Stimulated activated naive CD4-positive, alpha-beta T cell treated with Interleukin-2 at 50 U/mL for 16 hours (primary cell): ENCODE measurements around the gene GCN1.

Experiments
- DNase-seq: peaks from one replicate; lab custom pipeline; 2025; lab: John Stamatoyannopoulos, UW

The GCN1 gene

DNA sequence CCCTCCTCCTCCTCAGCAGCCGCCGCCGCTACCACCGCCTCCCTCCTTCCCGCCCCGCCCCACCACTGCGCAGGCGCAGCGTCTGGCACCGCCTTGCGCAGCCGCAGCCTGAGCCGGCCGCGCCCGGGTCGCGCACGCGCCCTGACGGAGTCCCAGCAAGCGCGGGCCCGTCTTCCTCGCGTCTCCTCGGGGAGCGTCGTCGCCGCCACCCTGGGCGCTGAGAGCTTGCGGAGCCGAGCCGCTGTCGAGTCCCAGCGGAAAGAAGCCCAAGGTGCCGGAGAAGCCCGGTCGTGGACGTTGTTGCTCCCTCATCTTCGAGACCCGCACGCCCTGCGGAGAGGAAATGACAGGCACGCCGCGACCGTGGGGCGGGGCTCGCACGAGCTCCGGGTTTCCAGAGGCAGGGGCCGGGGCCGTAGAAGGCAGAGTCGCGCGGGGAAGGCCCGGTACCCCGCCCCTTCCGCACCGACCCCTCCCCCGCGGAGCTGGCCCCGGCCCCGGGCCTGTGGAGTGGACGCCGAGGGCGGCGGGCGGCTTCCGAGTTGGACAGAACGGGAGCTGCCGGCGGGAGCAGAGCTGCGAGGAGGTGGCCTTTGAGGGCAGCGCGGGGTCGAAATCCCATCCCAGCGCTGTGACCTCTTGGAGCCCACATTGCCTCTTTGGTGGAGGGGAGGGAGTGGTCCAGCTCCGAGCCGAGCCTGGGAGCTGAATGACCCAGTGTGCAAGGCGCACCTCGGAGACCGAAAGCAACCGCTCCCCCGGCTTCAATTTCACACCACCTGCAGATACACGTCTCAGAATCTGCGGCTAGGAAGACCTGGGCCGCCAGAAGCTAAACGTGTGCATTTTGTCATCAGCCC lies 77.5 kb downstream of the GCN1 start:
- peak; percentile 91 for DNase-seq

DNA sequence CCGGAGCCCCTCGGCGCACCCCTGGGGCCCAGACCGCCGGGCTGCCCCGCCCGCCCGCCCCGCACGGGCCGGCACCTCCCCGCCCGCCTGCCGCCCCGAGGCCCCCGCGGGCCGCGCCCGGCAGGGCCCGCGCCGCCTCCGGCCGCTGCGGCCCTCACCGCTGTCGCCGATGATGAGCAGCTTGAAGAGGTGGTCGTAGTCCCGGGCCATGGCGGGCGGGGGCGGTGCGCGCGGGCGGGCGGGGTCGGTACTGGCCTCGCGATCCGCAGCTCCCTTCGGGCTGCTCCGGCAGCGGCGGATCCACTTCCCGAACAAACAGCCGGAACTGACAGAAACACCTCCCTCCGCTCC lies 78.1 kb downstream of the GCN1 start, which contains the start of gene RAB35:
TSS of gene RAB35 (minus strand) at position 313 of the 351 bp plus-strand sequence. CDS start at position 210, 103 bp downstream.
- DNase-seq: no peak

DNA sequence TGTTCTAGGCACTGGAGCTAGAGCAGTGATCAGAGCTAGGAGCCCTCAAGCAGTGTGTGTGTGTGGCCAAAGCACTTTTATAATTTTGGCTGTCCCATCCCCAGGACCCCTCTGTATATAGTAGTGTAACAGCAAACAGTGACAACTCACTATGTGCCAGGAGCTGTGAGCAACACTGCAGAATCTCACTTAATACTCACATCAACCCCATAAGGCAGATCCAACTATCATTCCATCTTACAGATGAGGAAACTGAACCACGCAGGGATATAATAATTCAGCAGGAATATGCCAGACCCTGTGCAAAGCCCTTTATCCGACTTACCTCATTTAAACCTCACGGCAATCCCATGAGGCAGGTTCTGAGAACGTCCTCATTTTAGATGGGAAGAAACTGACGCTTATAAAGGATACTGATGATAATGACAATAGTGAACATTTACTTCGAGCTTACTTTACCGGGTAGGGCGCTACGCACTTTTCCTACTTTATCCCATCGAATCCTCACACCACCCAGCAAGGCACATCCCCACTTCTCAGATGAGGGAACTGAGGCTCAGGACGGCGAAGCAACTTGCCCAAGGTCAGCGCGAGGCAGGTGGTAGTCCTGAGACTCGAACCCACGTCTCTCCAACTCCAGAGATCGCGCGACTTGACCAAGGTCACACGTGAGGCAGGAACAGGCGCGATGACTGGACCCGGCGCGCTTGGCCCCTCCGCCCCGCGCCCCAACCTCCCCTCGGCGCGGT lies 78.6 kb downstream of the GCN1 start:
- DNase-seq: no peak

DNA sequence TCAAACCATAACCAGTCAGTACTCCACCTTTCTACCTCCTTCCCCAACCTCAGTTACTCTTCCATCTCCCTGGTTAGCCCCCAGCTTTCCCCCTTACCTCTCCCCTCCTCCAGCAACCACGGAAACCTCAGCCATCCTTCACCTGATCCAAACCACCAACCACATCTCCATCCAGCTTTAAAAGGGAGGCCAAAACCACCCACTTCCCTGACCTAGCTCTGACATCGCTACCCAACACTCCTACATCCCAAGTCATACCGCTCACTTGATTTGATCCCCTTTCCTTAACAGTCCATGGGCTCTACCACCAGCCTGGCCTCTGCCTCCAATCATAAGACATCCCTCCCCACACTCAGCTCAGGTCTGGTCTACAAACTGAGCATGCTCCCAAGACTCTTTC lies 79.4 kb downstream of the GCN1 start:
- no peak for DNase-seq

DNA sequence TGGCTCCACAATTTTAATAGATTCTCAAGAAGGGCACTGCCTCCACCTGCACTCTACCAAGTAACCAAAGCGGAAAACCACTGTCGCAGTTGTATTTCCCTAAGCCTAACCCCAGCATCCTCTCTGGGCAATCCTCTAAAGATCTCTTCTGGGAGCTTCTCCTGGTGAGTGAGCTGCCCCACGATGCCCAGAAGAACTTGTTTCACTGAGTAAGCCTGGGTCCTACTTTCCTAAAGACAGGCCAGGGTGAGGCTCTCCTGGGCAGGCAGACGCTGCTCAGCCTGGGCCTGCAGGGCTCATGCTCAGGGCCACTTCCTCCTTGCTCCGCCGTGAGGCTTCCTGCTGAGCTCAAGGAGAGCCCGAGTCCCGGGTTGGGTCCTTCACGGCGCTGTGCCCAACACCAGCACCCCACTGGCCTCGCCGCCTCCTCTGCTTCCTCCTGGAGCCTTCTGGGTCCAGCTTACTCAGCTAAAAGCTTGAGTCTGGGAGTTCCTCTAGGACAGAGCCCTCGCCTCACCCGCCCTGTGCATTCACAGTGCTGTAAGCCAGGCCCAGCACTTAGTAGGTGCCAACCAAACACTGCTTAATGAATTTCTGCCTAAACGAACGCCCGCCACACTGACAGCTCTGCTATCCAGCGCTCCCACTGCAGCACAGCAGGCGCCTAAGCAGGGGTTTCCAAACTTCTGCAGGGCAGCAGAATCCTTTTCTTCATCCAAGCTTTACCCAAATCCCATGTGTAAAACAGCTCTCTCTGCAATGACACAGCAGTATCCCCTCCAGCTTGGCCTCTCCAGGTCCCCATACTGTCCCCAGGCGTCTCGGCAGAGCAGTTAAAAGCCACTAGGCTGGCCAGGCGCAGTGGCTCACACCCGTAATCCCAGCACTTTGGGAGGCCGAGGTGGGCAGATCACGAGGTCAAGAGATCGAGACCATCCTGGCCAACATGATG lies 83.7 kb downstream of the GCN1 start:
- peak; percentile 21 for DNase-seq

DNA sequence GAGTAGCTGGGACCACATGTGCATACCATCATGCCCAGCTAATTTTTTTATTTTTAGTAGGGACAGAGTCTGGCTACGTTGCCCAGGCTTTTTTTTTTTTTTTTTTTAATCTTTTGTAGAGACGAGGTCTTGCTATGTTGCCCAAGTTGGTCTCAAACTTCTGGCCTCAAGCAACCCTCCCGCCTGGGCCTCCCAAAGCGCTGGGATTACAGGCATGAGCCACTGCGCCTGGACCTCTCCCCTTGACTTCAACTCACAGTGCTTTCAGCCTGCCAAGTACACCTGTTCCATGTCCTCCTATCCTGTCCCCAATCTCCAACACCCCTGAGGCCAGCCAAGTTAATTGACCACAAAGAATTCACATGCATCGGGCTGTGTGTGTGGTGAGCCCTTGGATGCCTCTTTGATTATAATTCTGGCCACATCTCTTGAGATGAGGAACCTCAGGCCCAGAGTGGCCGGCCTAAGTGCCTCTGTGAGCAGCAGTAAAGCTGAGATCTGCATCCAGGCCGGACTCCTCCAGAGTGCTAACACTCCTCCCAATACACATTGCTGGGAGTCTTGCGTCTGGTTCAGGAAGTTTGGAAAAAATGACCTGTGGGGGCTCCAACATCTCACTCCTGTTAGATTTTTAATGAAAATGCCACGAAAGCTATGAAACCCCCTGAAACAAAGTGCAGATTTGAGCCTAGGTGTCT lies 84.8 kb downstream of the GCN1 start:
- no peak for DNase-seq

DNA sequence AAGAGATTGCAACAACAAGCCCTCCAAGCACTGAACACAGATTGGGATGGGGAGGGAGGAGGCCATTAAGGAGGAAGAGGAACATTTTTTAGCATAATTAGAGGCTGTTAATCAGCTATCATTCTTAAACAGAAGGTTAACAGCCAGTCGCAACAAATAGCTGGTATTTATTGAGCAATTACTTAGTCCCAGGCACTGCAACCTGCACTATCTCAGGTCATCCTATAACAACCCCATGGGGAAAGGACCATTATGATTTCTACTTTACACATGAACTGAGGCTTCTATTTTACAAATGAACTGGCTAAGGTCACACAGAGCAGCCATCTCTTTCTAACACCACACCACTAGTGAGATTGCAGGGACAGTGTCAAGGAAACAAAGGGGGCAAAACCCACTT lies 88.4 kb downstream of the GCN1 start:
- no peak for DNase-seq

DNA sequence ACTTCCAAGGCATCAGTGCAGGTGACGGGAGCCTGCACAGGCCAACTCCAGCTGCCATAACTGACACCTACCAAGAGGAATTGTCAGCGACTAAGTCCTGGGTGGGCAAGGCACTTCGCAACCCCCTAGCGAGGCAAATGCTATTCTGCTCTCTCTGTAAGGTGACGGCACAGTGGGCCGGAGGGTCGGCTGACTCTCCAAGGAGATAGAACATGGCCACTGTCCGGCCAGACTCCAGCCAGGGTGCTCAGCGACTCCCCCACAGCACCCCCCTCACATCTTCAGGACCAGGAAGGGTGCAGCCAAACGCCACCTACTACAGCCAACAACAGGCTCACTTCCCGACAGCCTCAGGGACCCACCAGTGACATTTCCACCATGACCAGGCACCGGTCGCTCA lies 91.1 kb downstream of the GCN1 start:
- DNase-seq: no peak

DNA sequence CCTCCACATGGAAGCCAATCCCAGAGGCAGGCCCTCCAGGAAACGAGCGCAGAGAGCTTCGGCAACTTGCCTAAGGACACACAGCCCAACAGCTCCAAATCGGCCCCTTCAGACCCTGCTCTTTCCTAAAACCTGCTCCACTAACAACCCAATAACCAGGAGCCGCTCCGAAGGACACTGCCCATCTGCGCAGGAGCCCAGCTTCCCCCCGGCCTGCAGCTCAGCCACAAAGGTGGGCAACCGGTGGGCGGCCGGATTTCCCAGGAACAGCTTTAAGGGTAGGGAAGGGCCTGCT lies 91.5 kb downstream of the GCN1 start:
- DNase-seq: no peak

DNA sequence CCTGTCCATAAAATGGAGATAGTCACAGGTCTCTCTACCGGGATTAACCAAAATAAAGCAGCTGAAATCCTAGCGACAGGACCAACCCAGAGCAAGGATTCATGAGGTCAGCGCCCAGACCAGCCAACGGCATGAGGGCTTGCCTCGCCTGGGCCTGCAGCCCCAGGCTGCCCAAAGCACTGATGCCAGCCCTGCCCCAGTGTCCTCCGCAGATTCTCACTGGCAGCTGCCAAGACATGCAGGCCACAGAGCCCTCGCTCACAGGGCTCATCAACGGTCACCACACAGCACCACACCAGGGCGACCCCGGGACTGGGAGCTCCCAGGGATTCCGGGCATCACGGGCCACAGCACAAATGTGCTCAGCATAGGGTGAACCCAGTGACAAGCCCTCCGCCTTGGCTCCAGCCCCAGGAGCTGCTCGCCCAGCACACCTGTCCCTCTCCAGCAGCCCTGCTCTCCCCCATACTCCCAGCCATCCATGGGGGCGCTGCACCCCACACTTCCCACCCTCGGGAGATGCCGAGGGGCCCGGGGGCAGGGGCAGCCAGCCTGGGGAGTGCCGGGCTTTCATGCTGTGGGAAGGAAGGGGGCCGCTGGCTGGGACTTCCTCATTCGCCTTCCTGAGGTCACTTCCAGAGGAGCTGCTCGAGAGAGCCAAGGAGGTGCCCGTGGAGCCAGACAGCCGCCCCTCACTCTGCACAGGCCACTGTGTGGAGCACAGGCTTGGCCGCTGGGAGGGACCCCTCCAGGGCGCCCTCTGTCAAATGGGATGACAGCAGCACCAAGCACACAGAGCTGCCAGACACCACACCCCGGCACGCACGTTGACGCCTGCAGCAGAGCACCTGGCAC lies 92.1 kb downstream of the GCN1 start:
- no peak for DNase-seq

DNA sequence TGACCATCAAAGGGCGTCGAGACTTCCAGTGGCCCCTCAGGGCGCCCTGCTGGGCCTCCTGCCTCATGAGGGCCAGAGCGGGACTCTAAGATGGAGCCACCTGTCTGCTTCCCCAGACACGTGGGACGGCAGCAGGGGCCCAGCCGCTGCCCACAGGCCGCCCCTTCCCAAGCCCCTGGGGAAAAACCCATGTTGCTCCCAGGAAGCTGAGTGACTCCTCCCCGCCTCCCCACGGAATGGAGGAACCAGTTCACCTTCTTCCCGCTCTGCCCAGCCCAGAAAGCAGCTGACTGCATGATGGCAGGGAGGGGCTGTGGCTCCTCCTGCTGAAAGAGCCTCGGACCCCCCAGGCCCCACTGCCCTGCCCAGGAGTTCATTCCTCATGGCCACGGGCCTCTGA lies 92.9 kb downstream of the GCN1 start:
- no peak for DNase-seq

DNA sequence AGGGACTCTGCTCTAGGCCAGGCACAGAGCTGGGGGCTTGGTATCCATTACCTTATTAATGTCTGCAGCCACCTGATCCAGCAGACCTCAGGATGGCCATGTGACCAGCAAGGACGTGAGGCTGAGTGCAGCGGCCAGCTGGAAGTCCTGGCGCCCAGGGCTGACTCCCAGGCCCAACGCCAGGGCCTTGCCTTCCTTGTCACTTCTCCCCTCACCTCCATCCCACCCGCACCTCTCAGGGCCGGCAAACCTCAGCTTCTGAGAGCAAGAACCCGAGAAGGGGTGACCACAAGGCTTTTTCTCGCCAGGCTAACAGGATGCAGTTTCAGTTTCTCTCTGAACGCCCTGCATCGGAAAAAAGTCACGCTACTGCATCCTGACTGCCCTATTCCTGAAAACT lies 93.3 kb downstream of the GCN1 start:
- DNase-seq: no peak

DNA sequence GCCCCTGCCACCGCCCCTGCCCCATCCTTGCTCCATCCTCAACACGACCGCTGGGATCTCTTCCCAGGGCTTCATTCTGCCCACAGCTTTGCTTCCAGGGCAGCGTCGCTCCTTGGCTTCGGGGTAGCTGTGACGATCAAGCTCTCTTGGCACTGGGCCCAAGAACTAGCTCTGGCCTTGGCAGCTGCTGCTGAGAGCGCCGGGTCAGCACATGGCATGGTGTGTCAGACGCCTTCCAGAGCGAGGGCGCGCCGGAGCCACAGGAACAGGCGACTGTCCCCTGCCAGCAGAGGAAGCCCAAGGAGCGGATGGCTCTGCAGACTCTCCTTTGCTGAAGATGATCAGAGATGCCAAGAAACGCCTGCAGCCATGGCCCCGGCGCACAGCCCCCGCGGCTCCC lies 93.9 kb downstream of the GCN1 start:
- no peak for DNase-seq

DNA sequence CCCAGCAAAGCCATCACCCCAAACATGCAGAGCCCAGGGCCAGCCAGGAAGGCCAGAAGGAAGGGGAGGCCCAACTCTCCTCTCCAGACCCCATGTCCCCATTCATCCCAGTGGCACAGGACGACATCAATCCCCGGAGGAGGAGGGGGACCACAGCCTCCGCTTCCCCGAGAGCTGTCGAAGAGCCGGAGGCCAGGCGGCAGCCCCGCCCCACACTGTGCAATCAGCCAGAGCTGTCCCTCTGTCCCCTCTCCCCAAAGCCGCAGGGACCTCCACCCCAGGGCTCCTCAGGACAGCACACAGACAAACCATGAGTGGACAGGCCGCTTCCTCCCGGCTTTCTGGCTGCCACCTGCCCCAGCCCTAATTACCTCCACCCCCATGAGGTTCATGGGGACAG lies 94.8 kb downstream of the GCN1 start:
- DNase-seq: no peak

DNA sequence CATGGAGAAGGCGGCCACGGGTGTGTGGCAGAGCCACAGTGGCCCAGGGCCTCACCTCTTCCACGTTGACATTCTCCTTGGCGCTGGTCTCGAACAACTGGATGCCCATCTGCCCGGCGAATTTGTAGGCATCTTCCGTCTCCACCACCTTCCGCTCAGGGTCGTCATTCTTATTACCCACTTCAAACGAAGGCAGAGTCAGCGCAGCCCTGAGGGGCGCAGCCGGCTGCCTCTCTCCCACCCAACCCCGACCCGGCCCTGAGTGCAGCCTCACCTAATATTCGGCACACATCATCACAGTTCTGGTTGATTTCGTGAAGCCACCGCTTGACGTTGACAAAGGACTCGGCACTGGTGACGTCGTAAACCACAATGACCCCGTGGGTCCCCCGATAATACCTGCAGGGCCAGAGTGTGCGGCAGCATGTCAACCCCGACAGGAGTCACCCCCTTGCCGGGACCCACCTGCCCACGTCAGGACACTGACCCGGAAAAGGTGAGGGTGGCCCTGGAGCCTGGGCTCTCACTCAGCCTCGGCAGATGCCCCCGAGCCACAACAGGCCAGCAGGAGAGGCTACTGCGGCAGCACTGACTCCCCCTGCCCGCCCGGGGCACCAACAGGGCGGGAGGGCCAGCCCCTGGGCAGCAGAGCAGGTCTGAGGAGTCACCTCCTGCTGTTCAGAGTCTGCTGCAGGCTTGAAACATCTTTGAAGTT lies 95.6 kb downstream of the GCN1 start:
- no peak for DNase-seq

DNA sequence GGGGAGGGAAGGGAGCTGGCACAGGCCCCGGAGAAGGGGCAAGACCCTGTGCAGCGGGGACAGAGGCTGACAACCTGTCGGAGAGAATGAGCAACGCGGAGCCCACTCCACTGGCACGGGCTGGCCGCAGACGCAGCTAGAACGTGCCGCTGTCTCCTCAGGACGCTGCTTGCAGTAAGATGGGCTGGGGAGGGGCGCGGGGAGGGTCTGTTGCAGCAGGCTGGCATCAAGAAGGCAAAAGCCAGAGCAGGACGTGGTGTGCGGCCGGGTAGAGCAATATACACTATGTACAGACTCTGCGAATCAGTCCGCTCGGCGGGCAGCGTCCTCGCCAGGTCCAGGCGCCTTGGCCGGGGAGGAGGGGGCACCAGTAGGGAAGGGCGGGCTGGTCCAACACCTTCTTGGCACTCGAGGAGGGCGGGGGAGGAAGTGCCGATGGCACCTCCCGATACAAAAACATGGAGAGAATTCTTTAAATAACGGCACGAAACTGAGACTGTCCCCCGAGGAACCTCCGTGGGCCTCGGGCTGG lies 97.8 kb downstream of the GCN1 start:
- no peak for DNase-seq

DNA sequence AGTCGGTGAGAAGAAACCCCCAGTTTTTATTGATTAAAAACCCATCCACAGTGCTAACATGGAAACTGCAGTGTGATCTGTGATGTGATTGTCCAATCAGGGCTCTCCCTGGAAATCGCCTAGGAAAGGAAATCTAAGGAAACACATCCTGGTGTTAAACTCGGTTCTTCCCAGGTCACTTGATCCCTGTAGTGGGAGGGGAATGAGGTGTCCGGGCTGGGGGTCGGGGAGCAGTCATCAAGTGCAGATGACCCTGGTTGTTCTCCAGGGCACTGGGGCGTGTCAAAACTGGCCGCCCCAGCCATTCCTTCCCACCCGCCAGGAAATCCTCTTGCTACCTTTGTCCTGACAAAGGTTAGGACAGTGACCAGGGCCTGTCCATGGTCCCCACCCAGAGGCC lies 98.8 kb downstream of the GCN1 start:
- DNase-seq: no peak

DNA sequence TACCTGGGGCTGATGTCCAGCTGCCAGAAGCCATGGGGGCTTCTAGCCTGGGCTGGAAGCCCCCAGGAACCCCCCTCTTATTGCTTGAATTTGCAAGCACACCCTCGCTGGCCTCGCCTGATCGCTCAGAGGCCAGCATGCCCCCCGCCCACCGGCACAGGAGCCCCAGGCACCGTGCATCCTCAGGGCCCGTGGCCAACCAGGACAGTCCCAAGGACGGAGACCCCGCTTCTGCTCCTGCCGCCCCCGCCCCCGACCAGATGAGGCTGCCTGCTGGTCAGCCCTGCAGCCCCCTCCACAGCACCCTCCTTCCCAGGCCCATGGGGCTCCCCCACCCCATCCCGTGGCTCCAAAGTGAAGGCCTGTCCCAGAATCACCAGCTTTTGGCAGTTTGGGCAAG lies 99.2 kb downstream of the GCN1 start:
- no peak for DNase-seq

DNA sequence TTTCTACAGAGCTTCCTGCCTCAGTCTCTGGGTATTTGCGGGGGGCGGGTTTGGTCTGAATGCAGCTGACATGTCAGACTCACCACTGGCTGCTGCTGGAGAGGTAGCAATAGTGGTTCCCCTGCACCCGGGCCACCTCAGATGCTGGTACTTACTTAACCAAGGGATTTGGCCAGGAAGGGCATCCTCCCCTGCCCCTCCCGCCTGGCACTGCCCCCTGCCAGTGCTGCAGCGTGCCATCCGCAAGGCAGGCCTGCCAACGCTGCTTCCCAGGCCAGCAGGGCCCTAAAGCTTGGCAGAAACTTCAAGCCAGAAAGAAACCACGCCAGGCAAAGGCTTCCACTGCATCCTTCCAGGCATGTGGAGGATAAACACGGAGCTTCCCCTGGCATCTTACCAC lies 100.0 kb downstream of the GCN1 start:
- DNase-seq: no peak
